ENCODE results near the gene MGME1. TPM values are rescaled to one million over a fixed set of nuclear protein-coding genes. Genes with fewer than 3 reads are reported as not detected.
A peak's percentile ranks its signal among the peaks of the same experiment; 100 is the strongest.

Gene MGME1
- total and polyA plus RNA-seq, 4 donors: 10.1 to 19.1 (median 11.5) TPM

GRCh38 chr20:17992847-17993513 lies 24.2 kb downstream of the MGME1 start:
- Histone ChIP-seq H3K4me3 (no peak overlapping the region), H3K27me3 (ENCODE audit: control insufficient read depth in 3 of 3, insufficient read depth in 3 of 3, low read length in 2 of 3) (no peaks in the 10 kb centered on the region), H3K9ac (ENCODE audit: insufficient read depth in 1 of 2, low read length in 2 of 2) (no peak overlapping the region), H3K36me3 (ENCODE audit: control insufficient read depth in 4 of 4, insufficient read depth in 4 of 4, low read length in 4 of 4) (peaks cover 0 to 3% (median 0%) of the 10 kb centered on the region in 4 donors), H3K27ac (ENCODE audit: low read depth in 1 of 2, low read length in 1 of 2) (no peak overlapping the region), H3K4me1 (ENCODE audit: control insufficient read depth in 5 of 5, insufficient read depth in 5 of 5, low read length in 5 of 5) (peaks cover 0 to 6% (median 2%) of the 10 kb centered on the region in 5 donors), H3K9me3 (ENCODE audit: control insufficient read depth in 4 of 4, insufficient read depth in 3 of 4, low read length in 3 of 4) (no peaks in the 10 kb centered on the region)
- DNase-seq (no peak), ATAC-seq (ENCODE audit: insufficient read depth, low FRiP score) (no peak)
- no peak for TF ChIP-seq CTCF (IDR thresholded peaks at IDR 0.05; ENCODE audit: control extremely low read depth, extremely low read depth)
- WGBS, 2 donors: 46 to 54% methylated on average over 5 of the region's 5 CpGs

GRCh38 chr20:17993546-17993945 lies 24.7 kb downstream of the MGME1 start:
- 85 to 89% methylated on average over 3 of the region's 3 CpGs for WGBS, 2 donors
- Histone ChIP-seq H3K9me3 (ENCODE audit: control insufficient read depth in 4 of 4, insufficient read depth in 3 of 4, low read length in 3 of 4) (no peaks in the 10 kb centered on the region), H3K27me3 (ENCODE audit: control insufficient read depth in 3 of 3, insufficient read depth in 3 of 3, low read length in 2 of 3) (no peaks in the 10 kb centered on the region), H3K4me1 (ENCODE audit: control insufficient read depth in 5 of 5, insufficient read depth in 5 of 5, low read length in 5 of 5) (peaks cover 0 to 6% (median 2%) of the 10 kb centered on the region in 5 donors), H3K36me3 (ENCODE audit: control insufficient read depth in 4 of 4, insufficient read depth in 4 of 4, low read length in 4 of 4) (peaks cover 0 to 3% (median 0%) of the 10 kb centered on the region in 4 donors), H3K27ac (ENCODE audit: low read depth in 1 of 2, low read length in 1 of 2) (no peak overlapping the region), H3K4me3 (no peak overlapping the region), H3K9ac (ENCODE audit: insufficient read depth in 1 of 2, low read length in 2 of 2) (no peak overlapping the region)
- no peak for TF ChIP-seq CTCF (IDR thresholded peaks at IDR 0.05; ENCODE audit: control extremely low read depth, extremely low read depth)
- no peak for DNase-seq
- ATAC-seq (ENCODE audit: insufficient read depth, low FRiP score): no peak

GRCh38 chr20:17995967-17996819 lies 27.4 kb downstream of the MGME1 start:
- peak; percentile 98 for TF ChIP-seq CTCF (IDR thresholded peaks at IDR 0.05; ENCODE audit: control extremely low read depth, extremely low read depth)
- H3K27me3 ChIP-seq (ENCODE audit: control insufficient read depth in 3 of 3, insufficient read depth in 3 of 3, low read length in 2 of 3): no peaks in the 10 kb centered on the region
- WGBS, 2 donors: 26 to 30% methylated on average over 16 of the region's 16 CpGs
- H3K27ac ChIP-seq (ENCODE audit: low read depth in 1 of 2, low read length in 1 of 2): no peak overlapping the region
- peak; percentile 53 to 85 (median 84) for DNase-seq
- peaks cover 0 to 6% (median 0%) of the 10 kb centered on the region in 5 donors for H3K4me1 ChIP-seq (ENCODE audit: control insufficient read depth in 5 of 5, insufficient read depth in 5 of 5, low read length in 5 of 5)
- H3K4me3 ChIP-seq: no peak overlapping the region
- no peak for ATAC-seq (ENCODE audit: insufficient read depth, low FRiP score)
- H3K9me3 ChIP-seq (ENCODE audit: control insufficient read depth in 4 of 4, insufficient read depth in 3 of 4, low read length in 3 of 4): no peaks in the 10 kb centered on the region
- peak overlapping the region in 1 of 2 donors; percentile 71 for H3K9ac ChIP-seq (ENCODE audit: insufficient read depth in 1 of 2, low read length in 2 of 2)
- no peaks in the 10 kb centered on the region for H3K36me3 ChIP-seq (ENCODE audit: control insufficient read depth in 4 of 4, insufficient read depth in 4 of 4, low read length in 4 of 4)

Measured in lung (tissue), 12 donors.